GM12873 (cell line): ENCODE data around the gene TRAPPC4.

Experiments used
- TF ChIP-seq, protein P1 (sequence below): IDR thresholded peaks from 2 replicates; pipeline ENCODE4 v1.5.1; 2012; ENCODE audit warnings: low read depth, mild to moderate bottlenecking, moderate library complexity, low read length, control low read depth; ENCODE audit not compliant: insufficient read depth; ENCODE audit errors: missing control alignments

Gene TRAPPC4

DNA sequence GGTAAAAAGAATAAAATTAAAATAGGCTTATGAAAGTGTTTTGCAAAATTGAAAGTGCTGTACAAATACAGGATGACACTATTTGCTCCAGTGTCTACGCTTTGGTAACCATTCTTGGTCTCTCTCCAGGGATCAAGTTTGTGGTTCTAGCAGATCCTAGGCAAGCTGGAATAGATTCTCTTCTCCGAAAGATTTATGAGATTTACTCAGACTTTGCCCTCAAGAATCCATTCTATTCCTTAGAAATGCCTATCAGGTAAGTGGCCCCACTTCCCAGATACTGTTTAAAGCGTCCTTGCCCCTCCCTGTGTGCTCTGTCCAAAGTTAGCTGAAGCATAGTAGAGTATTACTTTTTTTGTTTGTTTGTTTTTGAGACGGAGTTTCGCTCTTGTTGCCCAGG lies 3.1 kb downstream of the TRAPPC4 start:
- TF ChIP-seq, protein P1, sequence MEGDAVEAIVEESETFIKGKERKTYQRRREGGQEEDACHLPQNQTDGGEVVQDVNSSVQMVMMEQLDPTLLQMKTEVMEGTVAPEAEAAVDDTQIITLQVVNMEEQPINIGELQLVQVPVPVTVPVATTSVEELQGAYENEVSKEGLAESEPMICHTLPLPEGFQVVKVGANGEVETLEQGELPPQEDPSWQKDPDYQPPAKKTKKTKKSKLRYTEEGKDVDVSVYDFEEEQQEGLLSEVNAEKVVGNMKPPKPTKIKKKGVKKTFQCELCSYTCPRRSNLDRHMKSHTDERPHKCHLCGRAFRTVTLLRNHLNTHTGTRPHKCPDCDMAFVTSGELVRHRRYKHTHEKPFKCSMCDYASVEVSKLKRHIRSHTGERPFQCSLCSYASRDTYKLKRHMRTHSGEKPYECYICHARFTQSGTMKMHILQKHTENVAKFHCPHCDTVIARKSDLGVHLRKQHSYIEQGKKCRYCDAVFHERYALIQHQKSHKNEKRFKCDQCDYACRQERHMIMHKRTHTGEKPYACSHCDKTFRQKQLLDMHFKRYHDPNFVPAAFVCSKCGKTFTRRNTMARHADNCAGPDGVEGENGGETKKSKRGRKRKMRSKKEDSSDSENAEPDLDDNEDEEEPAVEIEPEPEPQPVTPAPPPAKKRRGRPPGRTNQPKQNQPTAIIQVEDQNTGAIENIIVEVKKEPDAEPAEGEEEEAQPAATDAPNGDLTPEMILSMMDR = no peak

DNA sequence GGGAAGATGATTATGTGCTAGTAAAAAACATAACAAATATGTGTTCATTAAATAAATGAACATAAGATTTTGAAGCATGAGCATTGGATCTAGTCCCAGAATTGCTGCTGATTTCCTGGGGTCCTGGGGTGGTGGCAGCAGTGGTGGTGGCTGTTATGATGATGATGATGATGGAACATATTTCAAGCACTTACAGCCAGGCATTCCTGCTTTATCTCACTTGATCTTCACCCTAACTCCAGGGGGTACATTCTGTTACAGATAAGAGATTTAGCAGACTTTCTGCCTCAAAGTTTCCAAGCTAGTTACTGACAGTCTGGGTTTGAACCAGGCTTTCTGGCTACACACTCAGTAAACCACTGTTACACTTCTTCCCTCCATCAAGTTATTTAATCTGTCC lies 5.2 kb downstream of the TRAPPC4 start:
- TF ChIP-seq, protein P1 = no peak

DNA sequence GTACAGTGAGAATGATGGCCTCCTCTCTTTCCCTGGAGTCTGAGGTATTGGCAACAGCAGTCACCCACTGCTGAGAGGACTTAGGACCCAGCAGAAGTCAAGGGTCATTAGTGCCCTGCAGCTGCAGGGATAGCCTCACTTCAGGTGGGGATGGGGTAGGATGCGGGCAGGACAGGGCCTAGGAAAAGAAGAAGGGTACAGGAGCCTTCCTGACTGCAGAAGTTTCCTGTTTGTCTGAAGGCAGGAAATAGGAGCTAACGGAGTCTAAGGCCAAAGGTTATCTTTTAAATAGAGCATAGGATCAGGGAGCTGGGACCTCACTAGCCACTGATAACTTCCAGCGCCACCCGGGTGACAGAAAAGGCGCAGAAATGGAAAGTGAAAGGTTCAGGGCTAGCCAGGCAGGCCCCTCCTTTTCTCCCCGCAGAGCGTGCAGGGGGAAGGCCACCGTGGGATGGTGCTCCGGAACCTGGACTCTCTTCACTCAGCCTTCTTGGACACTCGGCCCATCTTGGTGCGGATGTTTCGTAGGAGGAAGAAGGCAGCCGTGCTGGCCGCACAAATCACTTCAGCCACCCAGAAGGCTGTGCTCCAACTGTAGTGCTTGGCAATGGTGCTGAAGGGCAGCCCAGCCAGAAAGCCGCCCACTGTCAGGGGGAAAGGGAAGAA lies 6.0 kb downstream of the TRAPPC4 start:
- TF ChIP-seq, protein P1 = no peak

DNA sequence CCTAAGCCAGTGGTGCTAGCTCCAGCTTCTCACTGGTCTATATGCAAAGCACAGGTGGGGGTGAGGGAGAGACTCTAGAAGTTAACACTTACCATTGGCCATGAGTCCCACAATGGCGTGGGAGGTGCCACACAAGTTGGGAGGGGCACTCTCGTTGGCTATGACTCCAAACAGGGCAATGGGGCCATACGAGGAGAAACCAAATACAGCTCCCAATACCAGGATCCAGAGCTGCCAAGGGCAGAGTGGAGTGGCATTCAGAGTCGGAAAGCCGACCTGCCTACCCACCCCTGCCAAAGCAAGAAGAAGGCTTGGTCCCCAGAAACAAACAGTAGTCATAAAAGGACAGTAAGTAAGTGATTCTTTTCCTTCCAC lies 6.5 kb downstream of the TRAPPC4 start:
- TF ChIP-seq, protein P1 = no peak

DNA sequence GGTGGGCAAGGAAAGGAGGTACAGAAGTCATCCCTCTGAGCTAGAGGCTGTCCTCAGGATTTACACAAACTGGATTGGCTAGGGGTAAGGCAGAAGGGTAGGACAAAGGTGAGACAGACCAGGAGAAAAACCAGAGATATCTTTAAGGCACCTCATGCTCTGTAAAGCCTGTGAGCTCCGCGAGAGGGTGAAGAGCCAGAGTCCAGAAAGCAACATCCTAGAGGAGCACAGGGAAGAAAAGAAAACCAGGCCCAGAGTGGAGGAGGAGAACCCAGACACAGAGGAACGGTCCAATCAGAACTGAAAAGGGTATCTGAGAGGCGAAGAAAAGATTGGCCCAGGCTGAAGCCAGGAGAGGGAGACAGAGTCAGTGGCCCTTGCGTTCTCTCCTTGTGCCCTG lies 7.0 kb downstream of the TRAPPC4 start:
- TF ChIP-seq, protein P1 = no peak

DNA sequence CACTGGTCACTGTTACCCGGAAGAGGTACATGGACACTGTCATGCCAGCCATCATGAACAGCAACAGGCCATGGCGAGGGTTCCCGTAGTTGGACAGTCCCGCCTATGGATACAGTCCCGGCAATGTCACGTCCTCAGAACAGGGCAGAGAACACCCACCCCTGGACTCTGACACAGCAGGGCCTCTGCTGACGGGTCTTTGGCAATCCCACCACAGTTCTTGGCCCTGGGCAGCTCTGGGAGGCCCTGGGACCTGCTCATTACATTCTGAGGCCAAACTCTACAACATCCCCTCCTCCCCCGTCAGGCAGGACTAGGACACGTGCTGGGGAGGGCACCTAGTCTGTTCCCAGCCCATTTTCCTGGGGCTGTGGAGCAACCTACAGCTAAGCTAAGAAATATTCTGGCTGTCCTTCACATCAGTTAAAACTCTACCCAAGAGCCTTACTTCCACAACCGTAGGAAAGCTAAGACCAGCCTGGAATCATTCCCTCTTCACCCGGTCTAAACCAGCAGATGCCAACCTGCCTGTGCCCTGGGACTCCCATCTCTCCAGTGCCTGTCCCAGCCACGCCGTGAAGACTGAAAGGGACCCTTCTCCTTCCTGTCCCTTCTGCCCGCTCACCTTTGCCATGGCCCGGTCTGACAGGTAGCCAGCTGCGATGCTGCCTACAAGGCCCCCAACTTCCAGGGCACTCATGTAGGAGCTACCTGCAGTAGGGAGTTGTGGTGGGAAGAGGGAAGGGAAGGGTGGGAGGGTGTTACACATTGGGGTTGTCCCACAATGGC lies 7.6 kb downstream of the TRAPPC4 start:
- TF ChIP-seq, protein P1 = no peak

DNA sequence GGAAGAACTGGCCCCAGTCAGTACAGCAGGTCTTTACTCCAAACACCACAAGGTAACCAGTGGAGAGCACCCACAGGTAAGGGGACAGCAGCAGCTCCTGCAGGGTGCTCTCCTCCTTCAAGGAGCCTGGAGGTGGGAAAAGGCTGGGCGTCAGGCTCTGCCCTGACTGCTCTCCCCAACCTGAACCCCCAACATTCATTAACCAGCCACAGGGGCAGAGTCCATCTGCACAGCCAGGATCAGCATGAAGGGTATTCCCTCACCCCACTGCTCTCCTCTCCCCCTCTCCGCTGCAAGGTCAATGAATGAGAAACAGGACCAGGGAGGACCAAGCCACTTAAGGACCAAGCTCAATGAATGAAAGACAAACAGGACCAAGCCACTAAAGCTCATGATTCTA lies 8.4 kb downstream of the TRAPPC4 start:
- TF ChIP-seq, protein P1 = no peak
